Fibroblast of skin of right quadriceps (primary cell): ENCODE results near the gene SYNE3.
"Not testable (repeated sequence)": the region's sequence is repeated elsewhere in the genome, so short reads cannot be mapped to it uniquely, and the experiment has no call there.

Experiments
- DNase-seq: peaks from one replicate; pipeline ENCODE4 v3.0.0-alpha.2; 2013

Gene SYNE3

DNA sequence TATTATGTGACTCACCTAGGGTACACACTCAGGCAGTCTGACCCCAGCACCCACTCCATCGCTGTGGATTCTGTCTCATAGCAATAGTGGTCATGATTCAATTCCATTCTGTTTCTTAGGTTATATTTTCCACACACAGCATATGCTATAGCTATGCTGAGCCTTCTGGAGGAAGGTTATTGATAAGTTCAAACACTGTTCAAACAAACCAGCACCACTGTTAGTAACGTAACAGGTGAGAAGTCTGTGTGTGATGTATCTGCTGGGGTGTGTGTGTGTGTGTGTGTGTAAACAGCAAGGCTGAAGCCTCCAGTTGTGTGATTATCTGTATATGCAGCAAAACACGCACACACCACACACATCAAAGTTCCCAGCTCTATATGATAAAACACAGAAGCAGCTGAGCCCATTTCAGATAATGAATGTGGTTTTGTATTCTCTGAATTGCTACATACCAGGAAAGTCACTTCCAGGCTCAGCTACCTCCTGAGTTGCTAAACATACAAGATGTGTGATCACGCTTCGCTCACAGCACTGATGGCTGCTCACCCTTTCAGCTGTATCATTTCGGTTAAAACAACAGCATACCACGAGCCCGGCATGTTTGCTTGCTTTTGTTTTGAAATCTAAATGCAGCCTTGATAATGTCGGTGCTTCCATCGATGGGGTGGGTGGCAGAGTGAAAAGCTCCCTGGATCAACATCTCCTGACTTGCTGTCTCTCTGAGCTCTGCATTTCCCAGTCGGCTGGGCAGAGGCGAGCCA is 6.8 kb upstream of the SYNE3 start:
- DNase-seq: peak; percentile 76

- no peak for DNase-seq
Measured at GRCh38 chr14:95522556-95522955, 6.1 kb upstream of the SYNE3 start.

- no peak for DNase-seq
Measured at GRCh38 chr14:95522116-95522515, 5.7 kb upstream of the SYNE3 start.

GRCh38 chr14:95521001-95521400 is 4.6 kb upstream of the SYNE3 start:
- DNase-seq: no peak

GRCh38 chr14:95520346-95520745 is 3.9 kb upstream of the SYNE3 start:
- no peak for DNase-seq

DNA sequence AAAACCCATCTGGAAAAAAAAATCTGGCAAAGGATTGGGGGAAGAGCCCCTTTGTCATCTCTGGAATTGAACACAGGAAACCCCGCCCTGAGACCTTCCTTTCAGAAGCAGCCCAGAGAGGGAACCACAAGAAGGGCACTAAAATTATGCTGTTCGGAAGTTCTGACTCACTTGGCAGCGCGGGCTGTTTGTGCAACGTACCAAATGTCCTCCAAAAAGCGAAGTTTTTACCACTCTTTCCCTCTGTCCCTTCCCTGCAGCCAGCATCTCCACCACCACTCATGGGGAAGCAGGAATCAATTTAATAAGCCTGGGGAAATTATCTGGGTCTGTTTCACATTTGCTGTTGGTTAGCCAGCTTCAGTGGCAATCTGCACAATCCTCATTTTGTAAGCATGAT is 3.2 kb upstream of the SYNE3 start:
- peak; percentile 90 for DNase-seq

DNA sequence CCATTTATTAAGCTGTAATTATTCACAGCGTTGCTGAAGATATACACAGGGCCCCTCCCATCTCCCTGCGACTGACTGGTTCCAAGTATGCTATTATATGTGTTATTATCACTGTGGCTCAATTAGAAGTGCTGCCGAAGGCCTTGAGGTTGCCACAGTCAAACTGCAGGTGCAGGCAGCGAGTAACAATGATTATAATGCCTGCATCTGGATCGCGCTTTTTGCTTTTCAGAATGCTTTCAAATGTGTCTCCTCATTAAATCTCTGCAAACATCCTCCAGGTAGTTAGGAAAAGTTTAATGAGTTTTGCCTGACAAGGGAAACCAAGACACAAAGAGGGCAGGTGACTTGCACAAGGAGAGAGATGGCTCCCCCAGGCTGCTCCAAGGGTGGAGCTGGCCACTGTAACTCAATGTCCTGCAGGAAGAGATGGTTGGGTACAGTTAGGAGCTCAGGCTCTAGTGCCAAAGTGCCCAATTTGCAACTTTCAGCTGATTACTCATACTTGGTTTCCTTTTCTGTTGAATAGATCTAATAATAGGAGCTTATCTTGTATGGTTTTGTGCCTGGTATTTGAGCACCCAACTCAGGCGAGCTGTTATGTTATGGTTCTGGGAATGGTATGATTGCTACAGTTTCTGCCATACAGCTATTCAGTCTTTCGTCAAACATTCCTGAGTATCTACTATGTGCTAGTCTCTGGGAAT is 1.7 kb upstream of the SYNE3 start:
- no peak for DNase-seq

DNA sequence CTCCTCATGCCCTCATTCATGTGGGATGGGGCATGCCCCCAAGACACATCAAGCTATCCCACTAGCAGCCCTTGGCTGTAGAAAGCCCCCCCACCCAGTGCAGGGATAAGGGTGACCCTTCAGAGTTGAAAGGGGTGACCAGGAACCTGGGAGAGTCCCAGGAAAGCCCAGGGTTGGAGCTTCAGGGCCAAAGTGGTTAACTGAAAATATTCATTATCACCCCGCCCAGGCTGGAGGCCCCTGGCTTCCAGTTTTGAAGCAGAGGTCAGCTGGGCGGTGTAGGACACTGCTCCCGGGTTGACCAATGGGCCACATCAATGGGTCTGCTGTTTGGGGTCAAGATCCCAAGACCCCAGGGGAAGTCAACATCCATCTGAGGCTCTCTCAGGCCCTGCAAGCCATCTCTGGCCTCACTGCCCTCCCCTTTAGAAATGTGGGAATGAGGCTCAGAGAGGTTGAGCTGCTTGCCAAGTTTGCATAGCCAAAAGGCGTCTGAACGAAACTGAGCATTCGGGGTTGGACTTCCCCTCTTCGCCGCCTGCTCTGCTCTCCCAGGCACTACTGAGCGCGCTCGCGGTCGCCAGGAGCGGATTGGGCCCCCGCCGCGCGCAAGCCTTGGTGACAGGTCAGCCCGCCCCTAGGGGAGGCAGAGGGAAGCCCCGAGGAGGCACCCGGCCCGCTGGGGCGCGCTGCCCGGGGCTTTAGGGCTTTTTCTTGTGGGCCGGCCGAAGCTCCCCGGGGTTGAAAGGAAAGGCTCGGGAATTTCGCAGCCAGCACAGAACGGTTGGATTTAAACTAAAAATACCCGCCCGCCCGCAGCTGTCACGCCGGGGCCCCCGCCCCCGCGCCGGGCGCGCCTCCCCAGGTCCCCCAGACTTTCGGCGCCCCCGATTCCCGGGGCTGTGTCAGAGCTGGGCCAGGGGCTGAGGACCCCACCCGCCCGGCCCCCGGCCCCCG is 576 bp downstream of the SYNE3 start:
- DNase-seq: peak; percentile 51

- DNase-seq: peak; percentile 52
Measured at GRCh38 chr14:95515080-95515489, 1.4 kb downstream of the SYNE3 start.

DNA sequence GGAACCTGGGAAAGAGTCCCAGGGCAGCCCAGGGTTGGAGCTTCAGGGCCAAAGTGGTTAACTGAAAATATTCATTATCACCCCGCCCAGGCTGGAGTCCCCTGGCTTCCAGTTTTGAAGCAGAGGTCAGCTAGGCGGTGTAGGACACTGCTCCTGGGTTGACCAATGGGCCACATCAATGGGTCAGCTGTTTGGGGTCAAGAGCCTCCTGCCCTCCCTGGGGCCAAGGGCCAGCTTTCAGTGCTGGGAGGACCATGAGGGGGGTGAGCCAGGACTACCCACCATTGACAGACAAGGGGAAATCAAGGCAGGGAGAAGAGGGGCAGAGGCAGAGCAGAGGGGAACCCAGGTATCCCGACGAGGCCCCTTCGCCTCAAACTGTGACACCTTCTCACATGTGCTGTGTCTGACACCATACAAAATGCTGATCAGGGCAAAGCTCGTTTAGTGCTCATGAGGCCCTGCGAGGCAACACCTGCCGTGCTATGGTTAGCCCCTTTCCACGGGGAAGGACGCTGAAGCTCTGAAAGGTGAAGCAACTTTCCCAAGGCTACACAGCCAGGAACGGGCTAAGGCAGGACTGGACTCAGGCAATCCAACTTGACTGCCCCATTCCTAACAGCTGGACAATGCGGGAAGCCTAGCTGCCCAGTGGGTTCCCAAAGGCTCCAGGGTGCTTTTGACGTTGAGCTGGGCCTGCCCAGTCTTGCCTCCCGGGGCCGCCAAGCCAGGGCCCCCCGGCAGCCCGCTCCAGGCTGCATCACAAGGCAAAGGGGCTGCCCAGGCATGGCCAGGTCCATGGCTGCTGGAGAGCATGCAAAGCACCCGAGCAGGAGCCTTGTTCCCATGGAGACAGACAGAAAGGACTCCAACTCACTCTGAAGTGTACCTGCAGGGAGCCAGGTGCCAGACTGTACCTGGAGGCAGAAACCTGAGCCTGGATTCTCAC is 2.0 kb downstream of the SYNE3 start:
- no peak for DNase-seq

GRCh38 chr14:95513291-95513690 is 3.2 kb downstream of the SYNE3 start:
- no peak for DNase-seq

- no peak for DNase-seq
Measured at GRCh38 chr14:95511687-95512086, 4.8 kb downstream of the SYNE3 start.

DNA sequence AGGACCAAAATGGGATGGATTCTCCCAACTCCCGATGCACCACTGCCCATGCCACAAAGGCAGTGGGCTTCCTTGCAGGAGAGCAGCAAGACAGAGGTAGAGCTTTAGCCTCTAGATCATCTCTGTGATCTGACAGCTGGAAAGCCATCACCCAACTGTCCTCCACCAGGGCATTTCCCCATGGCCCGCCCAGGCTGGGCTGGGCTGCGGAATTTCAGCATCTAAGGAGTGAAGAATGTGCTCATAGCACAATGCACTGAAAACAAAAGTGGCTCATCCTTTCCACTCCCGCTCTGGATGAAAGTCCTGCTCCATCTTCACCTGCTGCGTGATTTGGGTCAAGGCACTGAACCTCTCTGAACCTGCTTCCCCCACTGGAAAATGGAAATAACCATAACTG is 5.6 kb downstream of the SYNE3 start:
- no peak for DNase-seq

DNA sequence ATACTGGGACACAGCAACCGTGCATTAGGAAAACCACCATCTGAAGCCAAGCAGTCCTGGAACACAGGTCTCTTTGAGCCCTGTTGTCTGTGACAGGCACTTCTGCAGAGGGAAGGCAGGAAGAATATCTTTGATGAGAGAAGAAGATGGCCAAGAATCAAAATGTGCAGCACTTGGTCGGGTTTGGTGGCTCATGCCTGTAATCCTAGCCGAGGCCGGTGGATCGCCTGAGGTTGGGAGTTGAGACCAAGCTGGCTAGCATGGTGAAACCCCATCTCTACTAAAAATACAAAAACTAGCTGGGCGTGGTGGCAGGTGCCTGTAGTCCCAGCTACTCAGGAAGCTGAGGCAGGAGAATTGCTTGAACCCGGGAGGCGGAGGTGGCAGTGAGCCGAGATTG is 6.1 kb downstream of the SYNE3 start:
- DNase-seq: not testable (repeated sequence)

DNA sequence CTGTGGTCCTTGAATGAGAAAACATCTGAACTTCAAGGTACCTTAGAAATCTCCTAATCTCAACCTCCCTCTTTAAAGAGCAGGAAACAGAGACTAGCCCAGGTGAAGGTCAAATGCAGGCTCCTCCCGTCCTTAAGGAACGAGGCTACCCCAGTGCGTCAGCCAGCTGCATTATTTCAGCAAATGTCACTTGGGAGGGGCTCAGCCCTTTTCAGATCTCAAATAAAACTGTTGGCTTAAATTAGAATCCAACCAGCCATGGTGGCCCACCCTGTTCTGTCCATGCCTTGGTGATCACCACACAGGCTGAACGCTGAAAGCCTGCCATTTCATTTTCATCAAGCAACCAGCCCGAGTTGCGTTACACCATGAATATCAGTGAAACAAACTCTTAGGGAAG is 7.0 kb downstream of the SYNE3 start:
- no peak for DNase-seq

DNA sequence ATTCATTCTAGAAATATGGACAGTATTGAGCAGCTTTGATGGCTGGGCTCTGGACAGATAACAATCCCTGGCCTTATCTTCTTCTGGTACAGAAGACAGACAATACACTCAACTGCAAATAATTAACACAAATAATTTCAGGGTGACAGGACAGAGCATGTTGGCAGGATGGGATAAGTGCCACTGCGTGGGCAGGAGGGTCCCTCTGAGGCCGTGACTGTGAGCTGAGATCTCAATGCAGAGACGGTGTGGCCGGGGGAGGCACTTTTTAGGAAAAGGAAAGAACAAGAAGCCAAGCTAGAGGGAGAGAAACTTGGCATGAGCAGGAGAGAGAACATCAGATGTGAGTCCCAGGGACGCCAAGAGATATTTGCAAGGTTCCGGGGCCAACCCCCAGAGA is 8.1 kb downstream of the SYNE3 start:
- no peak for DNase-seq

DNA sequence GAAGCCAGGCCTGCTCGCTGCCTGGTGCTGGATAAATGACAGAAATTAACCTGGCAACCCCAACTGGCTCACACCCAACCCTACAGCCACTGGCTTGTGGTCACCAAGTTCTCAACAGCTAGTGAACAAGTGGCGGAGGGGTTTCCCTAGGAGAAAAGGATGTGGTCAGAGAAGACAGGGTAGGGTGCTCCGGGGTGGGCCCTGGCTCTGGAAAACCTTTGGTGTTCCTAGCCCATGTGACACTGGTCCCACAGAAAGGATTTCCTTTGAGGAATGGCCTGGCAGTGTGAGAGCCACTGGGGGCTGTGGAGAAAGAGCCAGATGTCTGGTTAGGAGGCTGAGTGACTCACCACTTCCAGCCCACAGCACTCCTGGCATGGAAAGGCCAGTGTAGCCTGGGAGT is 8.7 kb downstream of the SYNE3 start:
- peak; percentile 50 for DNase-seq

DNA sequence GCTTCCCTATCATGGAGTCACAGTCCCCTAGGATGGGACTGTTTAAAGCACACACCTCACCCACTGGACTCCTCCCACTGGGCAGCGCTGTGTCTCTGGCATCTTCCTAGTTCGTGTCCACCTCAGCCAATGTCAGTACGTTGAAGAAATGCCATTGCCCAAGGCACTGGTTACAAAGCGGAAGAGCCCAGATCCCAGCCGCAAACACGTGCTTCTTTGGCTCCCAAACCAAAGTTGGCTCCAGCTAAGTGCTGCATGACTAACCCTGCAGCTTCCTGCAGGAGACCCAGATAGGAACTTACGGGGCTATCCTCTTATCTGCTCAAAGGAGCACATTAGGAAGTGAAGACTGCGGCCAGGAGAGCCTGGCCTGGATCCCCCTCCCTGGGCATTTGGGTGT is 9.3 kb downstream of the SYNE3 start:
- peak; percentile 72 for DNase-seq

- DNase-seq: no peak
Measured at GRCh38 chr14:95505030-95505589, 11.3 kb downstream of the SYNE3 start.

GRCh38 chr14:95504135-95505029 is 12.1 kb downstream of the SYNE3 start:
- peak; percentile 64 for DNase-seq
